OCI-LY7 (cell line): ENCODE measurements around the gene ZNG1B. TPM values are rescaled to one million over a fixed set of nuclear protein-coding genes. Genes with fewer than 3 reads are reported as not detected.
"Not testable (repeated sequence)": the region's sequence is repeated elsewhere in the genome, so short reads cannot be mapped to it uniquely, and the experiment has no call there.

Experiments
- BruUV-seq: library from RNA; stranded (reverse); fragments of 400-500 nt; replicated peaks from 2 replicates; lab custom pipeline; 2021; lab: Mats Ljungman, UMichigan
- CTCF ChIA-PET: fragments of 300-600 bp; sonication (Branson Sonifier 250); formaldehyde crosslinking; loops from one replicate; lab custom pipeline; 2022; ENCODE audit warnings: antibody characterized with exemption; ENCODE audit not compliant: unreplicated experiment; lab: Charles Lee
- POLR2A ChIA-PET: fragments of 300-600 bp; sonication (Branson Sonifier 250); formaldehyde crosslinking; loops from one replicate; lab custom pipeline; 2022; ENCODE audit warnings: antibody characterized with exemption; lab: Charles Lee
- DNase-seq: peaks from one replicate; pipeline ENCODE4 v3.0.0-alpha.2; 2015; ENCODE audit warnings: low spot score
- H2AFZ ChIP-seq: fragments of 200-600 bp; sonication (generic), shearing (Covaris generic); 2 replicates; pipeline ENCODE4 v1.6.1; 2014; ENCODE audit warnings: mild to moderate bottlenecking, antibody characterized with exemption, low read length, moderate library complexity
- H3K27ac ChIP-seq: fragments of 200-600 bp; sonication (generic); 2 replicates; pipeline ENCODE4 v1.5.1; 2014; ENCODE audit warnings: mixed run types, low read depth, mild to moderate bottlenecking, moderate library complexity, low read length, inconsistent platforms; ENCODE audit not compliant: poor library complexity, severe bottlenecking
- H3K36me3 ChIP-seq: fragments of 200-600 bp; sonication (generic); 2 replicates; pipeline ENCODE4 v1.6.1; 2014; ENCODE audit warnings: mild to moderate bottlenecking, antibody characterized with exemption, low read length, moderate library complexity, mixed read lengths; ENCODE audit not compliant: insufficient read depth
- H3K4me1 ChIP-seq: fragments of 200-600 bp; sonication (generic); 2 replicates; pipeline ENCODE4 v1.5.1; 2014; ENCODE audit warnings: mild to moderate bottlenecking, low read length; ENCODE audit not compliant: insufficient read depth, poor library complexity, severe bottlenecking
- H3K4me2 ChIP-seq: fragments of 200-600 bp; sonication (generic); 2 replicates; pipeline ENCODE4 v1.6.1; 2014; ENCODE audit warnings: mild to moderate bottlenecking, low read length
- H3K4me3 ChIP-seq: fragments of 200-600 bp; sonication (generic); 2 replicates; pipeline ENCODE4 v1.5.1; 2014; ENCODE audit warnings: mild to moderate bottlenecking, low read depth, low read length; ENCODE audit not compliant: poor library complexity, severe bottlenecking
- H3K79me2 ChIP-seq: fragments of 200-600 bp; sonication (generic); 2 replicates; pipeline ENCODE4 v1.6.1; 2016; ENCODE audit warnings: low read depth, mild to moderate bottlenecking, low read length, moderate library complexity, mixed read lengths; ENCODE audit not compliant: insufficient read depth
- H3K9me2 ChIP-seq: fragments of 200-600 bp; sonication (generic); 2 replicates; pipeline ENCODE4 v1.6.1; 2016; ENCODE audit warnings: mild to moderate bottlenecking, low read length, mixed read lengths; ENCODE audit not compliant: insufficient read depth
- H3K9me3 ChIP-seq: fragments of 200-600 bp; sonication (generic); 2 replicates; pipeline ENCODE4 v1.6.1; 2014; ENCODE audit warnings: mild to moderate bottlenecking, mixed run types, low read length, mixed read lengths
- H4K20me1 ChIP-seq: fragments of 200-600 bp; sonication (generic); 2 replicates; pipeline ENCODE4 v1.6.1; 2014; ENCODE audit warnings: mild to moderate bottlenecking, antibody characterized with exemption, low read length, moderate library complexity, mixed read lengths; ENCODE audit not compliant: insufficient read depth
- CTCF ChIP-seq: fragments of 200-600 bp; sonication (generic); conservative IDR thresholded peaks from 2 replicates; pipeline ENCODE4 v1.5.1; 2014; ENCODE audit warnings: mild to moderate bottlenecking, antibody characterized with exemption, low read length, moderate library complexity, mixed read lengths
- EZH2phosphoT487 ChIP-seq: fragments of 200-600 bp; sonication (generic); IDR thresholded peaks from 2 replicates; pipeline ENCODE4 v1.6.1; 2018; ENCODE audit warnings: low read depth, borderline replicate concordance, mild to moderate bottlenecking, mixed run types, antibody characterized with exemption, low read length, moderate library complexity, mixed read lengths
- intact Hi-C: fragments of 100-400 bp; cut with micrococcal nuclease; formaldehyde crosslinking; loops from one replicate; pipeline ENCODE4 v1.10.0; 2022; ENCODE audit not compliant: unreplicated experiment
- total RNA-seq, 2 experiments: library from RNA; depleted of rRNA in 1 of 2; stranded (reverse); fragments of >200 nt in 1 of 2; shearing (Covaris generic) in 1 of 2; gene quantifications; 2 replicates each; pipeline ENCODE4 v1.2.3, GENCODE V29; 2014 to 2022

The ZNG1B gene
- total RNA-seq, 2 experiments from 2014 or later = 69.7 to 89.3 TPM

- H2AFZ ChIP-seq = no peak overlapping the region; the same call in 1 of the 2 replicates
- POLR2A ChIA-PET = no interaction called here
Observed at GRCh38 chr2:113391073-113391472, 46.4 kb upstream of the ZNG1B start.

DNA sequence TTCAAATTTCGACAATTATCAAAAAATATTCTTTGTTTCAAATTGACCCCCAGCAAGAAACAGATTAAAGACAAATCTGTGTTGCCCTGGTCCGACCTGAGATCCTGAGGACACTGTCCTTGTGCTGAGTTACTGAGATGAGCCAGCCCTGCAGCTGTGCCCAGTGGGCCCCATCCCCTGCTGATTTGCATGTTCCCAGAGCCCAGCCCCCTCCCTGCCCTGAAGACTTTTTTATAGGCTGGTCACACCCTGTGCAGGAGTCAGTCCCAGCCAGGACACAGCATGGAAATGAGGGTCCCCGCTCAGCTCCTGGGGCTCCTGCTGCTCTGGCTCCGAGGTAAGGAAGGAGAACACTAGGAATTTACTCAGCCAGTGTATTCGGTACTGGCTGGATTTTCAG lies 31.4 kb upstream of the ZNG1B start:
- Histone ChIP-seq H3K79me2 (no peaks in the 10 kb centered on the region), H3K9me3 (no peaks in the 10 kb centered on the region), H3K27ac (no peak overlapping the region), H4K20me1 (no peaks in the 10 kb centered on the region), H3K4me3 (peak overlapping the region; percentile 45), H3K36me3 (no peaks in the 10 kb centered on the region), H2AFZ (peak overlapping the region; percentile 69; the same call in 1 of the 2 replicates), H3K4me2 (peak overlapping the region; percentile 80), H3K9me2 (no peaks in the 10 kb centered on the region), H3K4me1 (peaks cover 32% of the 10 kb centered on the region)
- DNase-seq = peak; percentile 72
- intact Hi-C loops = no loop called here
- TF ChIP-seq EZH2phosphoT487 (no peak), CTCF (no peak)
- ChIA-PET CTCF (no interaction called here), POLR2A (no interaction called here)
- BruUV-seq = no TSS peak

More at GRCh38 chr2:113391073-113391472, 46.4 kb upstream of the ZNG1B start:
- Histone ChIP-seq H3K4me1 (peaks cover 4% of the 10 kb centered on the region), H3K27ac (peak overlapping the region; percentile 38), H3K9me2 (no peaks in the 10 kb centered on the region), H3K36me3 (no peaks in the 10 kb centered on the region), H3K4me3 (no peak overlapping the region), H3K9me3 (peaks cover 9% of the 10 kb centered on the region; the same call in 1 of the 2 replicates), H3K79me2 (no peaks in the 10 kb centered on the region), H4K20me1 (no peaks in the 10 kb centered on the region), H3K4me2 (no peak overlapping the region)
- DNase-seq = no peak
- no TSS peak for BruUV-seq
- TF ChIP-seq CTCF (no peak), EZH2phosphoT487 (no peak)
- intact Hi-C loops = loop anchor here (2.0 kb wide), 3 partner anchors 142 to 252 kb away; no protein-coding TSS in a partner anchor
- CTCF ChIA-PET = no interaction called here

DNA sequence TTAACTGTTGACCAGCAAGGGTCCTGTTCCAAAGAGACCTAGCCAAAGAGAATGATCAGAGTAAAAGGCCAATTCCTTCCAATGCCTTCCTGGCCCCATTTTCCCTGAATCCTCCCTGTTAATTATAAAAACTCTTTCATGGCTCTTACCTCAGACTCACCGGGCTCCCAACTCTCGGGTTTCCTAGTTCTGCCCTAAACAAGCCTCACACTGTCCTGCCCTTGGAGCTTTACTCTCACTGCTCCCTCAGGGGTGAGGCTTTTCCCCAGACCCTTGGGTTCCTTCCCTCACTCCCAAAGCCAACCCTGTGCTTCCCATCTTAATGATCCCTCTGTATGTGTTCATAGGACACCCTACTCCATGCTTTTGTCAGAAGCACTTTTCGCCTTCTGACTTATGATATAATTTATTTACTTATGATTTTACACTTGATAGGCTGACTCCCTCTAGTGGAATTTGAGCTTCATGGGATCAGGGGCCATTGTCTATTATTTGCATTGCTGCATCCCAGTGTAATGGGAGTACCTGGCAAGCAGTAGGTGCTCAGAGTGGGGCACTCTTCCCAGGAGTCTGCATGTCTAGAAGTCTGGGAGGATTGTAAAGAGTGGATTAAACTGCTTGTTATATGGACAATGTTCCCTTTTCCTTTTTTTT lies 29.9 kb upstream of the ZNG1B start:
- H3K9me3 ChIP-seq = no peaks in the 10 kb centered on the region
- H3K4me2 ChIP-seq = no peak overlapping the region
- no peaks in the 10 kb centered on the region for H3K36me3 ChIP-seq
- H2AFZ ChIP-seq = no peak overlapping the region
- no TSS peak for BruUV-seq
- no peaks in the 10 kb centered on the region for H3K79me2 ChIP-seq
- peak; percentile 76 for TF ChIP-seq CTCF
- no peak for TF ChIP-seq EZH2phosphoT487
- H3K27ac ChIP-seq = no peak overlapping the region
- ChIA-PET POLR2A (no interaction called here), CTCF (no interaction called here)
- peaks cover 32% of the 10 kb centered on the region for H3K4me1 ChIP-seq
- H3K9me2 ChIP-seq = no peaks in the 10 kb centered on the region
- no peaks in the 10 kb centered on the region for H4K20me1 ChIP-seq
- no peak overlapping the region for H3K4me3 ChIP-seq
- intact Hi-C loops = no loop called here
- DNase-seq = peak; percentile 39

DNA sequence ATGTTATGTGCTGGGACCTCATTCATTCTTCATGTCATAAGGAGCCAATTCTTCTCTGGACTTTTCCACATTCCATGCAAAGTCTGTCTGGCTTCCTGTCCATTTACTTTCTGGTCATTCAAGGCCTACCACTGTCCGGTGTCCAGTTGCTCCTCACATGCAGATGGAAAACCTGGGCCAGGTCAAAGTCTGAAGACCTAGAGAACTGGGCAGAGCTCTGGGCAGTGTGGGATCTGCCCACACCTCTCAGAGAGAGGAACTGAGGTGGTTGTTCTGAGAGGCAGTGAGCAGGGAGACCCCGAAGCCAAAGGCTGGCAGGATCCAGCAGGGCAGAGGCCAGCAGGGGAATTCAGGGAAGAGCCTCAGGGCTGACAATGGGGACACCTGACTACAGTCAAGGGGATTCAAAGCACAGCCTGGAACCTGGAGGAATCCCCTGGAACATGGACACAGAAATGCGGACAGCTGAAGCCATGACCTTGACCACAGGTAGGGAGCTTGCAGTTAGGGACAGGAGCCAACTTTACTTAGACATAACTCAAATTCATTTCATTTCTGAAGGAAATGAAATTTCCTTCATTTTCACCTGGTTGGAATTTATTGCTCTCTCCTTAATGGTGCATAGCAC lies 25.7 kb upstream of the ZNG1B start:
- CTCF ChIA-PET, intact Hi-C loops, DNase-seq, H3K27ac ChIP-seq, H3K4me2 ChIP-seq, BruUV-seq, H4K20me1 ChIP-seq, POLR2A ChIA-PET, H3K9me2 ChIP-seq, H3K79me2 ChIP-seq, H2AFZ ChIP-seq, H3K4me3 ChIP-seq, H3K9me3 ChIP-seq, H3K36me3 ChIP-seq: not testable (repeated sequence)
- H3K4me1 ChIP-seq = peaks cover 11% of the 10 kb centered on the region
